Fibroblast of lung (primary cell): ENCODE results near the gene FSTL3. TPM values are rescaled to one million over a fixed set of nuclear protein-coding genes. Genes with fewer than 3 reads are reported as not detected.

Experiments
- DNase-seq, 2 donors: peaks; one replicate each; pipeline versions ENCODE4 v3.0.0 to v3.0.0-alpha.2; 2010; ENCODE audit warnings: low read depth in 2 of 2
- H2AFZ ChIP-seq: 2 replicates; pipeline ENCODE4 v1.5.1; 2012; ENCODE audit warnings: low read length, control low read depth, inconsistent platforms
- H3K27ac ChIP-seq: 2 replicates; pipeline ENCODE4 v1.5.1; 2011; ENCODE audit warnings: low read length, control low read depth; ENCODE audit not compliant: insufficient read depth
- H3K27me3 ChIP-seq: 2 replicates; pipeline ENCODE4 v1.5.1; 2011; ENCODE audit warnings: mild to moderate bottlenecking, low read length; ENCODE audit not compliant: control insufficient read depth, insufficient read depth
- H3K36me3 ChIP-seq: 2 replicates; pipeline ENCODE4 v1.5.1; 2011; ENCODE audit warnings: low read length; ENCODE audit not compliant: control insufficient read depth, insufficient read depth
- H3K4me1 ChIP-seq: 2 replicates; pipeline ENCODE4 v1.5.1; 2011; ENCODE audit warnings: low read length; ENCODE audit not compliant: control insufficient read depth, insufficient read depth; ENCODE audit errors: extremely low read depth
- H3K4me2 ChIP-seq: 2 replicates; pipeline ENCODE4 v1.5.1; 2011; ENCODE audit warnings: low read length, control low read depth; ENCODE audit not compliant: insufficient read depth; ENCODE audit errors: extremely low read depth
- H3K4me3 ChIP-seq, 4 experiments: fragments of 200-600 bp in 1 of 4; sonication (generic) in 1 of 4; replicated peaks in 1 of 4; 2 replicates each; pipeline ENCODE4 v1.5.1; 2011 to 2016; ENCODE audit warnings: low read length in 4 of 4, low read depth in 3 of 4, mild to moderate bottlenecking in 3 of 4, control low read depth in 2 of 4, inconsistent platforms in 1 of 4, mixed read lengths in 1 of 4; ENCODE audit not compliant: insufficient read depth in 1 of 4; ENCODE audit errors: control extremely low read depth in 1 of 4
- H3K79me2 ChIP-seq: 2 replicates; pipeline ENCODE4 v1.5.1; 2012; ENCODE audit warnings: mild to moderate bottlenecking, low read length, inconsistent platforms; ENCODE audit not compliant: control insufficient read depth, insufficient read depth
- H3K9ac ChIP-seq: 2 replicates; pipeline ENCODE4 v1.5.1; 2011; ENCODE audit warnings: mild to moderate bottlenecking, low read length, control low read depth; ENCODE audit not compliant: insufficient read depth
- H3K9me3 ChIP-seq: 2 replicates; pipeline ENCODE4 v1.5.1; 2012; ENCODE audit warnings: low read depth, low read length; ENCODE audit not compliant: control insufficient read depth, insufficient read depth
- H4K20me1 ChIP-seq: 2 replicates; pipeline ENCODE4 v1.5.1; 2011; ENCODE audit warnings: low read length; ENCODE audit not compliant: control insufficient read depth, insufficient read depth; ENCODE audit errors: extremely low read depth
- EZH2 ChIP-seq: IDR thresholded peaks from 2 replicates; pipeline ENCODE4 v1.5.1; 2012; ENCODE audit warnings: low read length, control low read depth, mild to moderate bottlenecking; ENCODE audit errors: missing control alignments
- polyA plus RNA-seq, 2 donors: library from polyadenylated mRNA; depleted of rRNA in 1 of 2; stranded (reverse) in 1 of 2; unstranded in 1 of 2; fragments of >200 nt; gene quantifications; 2 replicates each; pipeline ENCODE4 v1.2.1, GENCODE V29; 2011 to 2012; ENCODE audit warnings: missing spikeins in 1 of 2
- total RNA-seq: library from RNA; depleted of rRNA; stranded (reverse); fragments of >200 nt; gene quantifications from 2 replicates; pipeline ENCODE4 v1.2.1, GENCODE V29; 2014
- TF ChIP-seq, protein P1 (sequence below), 2 donors: IDR thresholded peaks in 1 of 2; conservative IDR thresholded peaks in 1 of 2; 1 replicate in 1 of 2; 2 replicates in 1 of 2; pipeline ENCODE4 v1.5.1; 2011 to 2012; ENCODE audit warnings: low read length in 2 of 2, control low read depth in 1 of 2, inconsistent platforms in 1 of 2, low read depth in 1 of 2, mild to moderate bottlenecking in 1 of 2

Gene FSTL3
- total and polyA plus RNA-seq, 2 donors (not counting 1 experiment from before 2014, with no cell fraction given) = 18.6 to 26.8 TPM

DNA sequence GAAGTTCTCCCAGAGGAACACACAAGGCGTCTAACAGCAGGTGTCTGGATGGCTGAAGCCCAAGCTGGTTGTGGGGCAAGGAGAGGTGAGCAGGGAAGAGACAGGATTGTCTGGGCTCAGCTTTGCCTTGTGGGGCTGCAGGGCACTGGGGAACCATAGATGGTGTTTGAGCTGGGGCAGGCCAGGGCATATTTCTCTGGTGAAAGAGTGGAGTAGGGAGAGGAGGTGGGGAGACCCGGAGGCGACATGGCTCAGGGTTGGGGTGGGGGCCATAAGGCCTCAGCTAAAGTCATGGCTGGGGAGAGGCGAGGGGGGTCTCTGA, 27.1 kb downstream of the FSTL3 start:
- Histone ChIP-seq H3K4me1 (peaks cover 4% of the 10 kb centered on the region), H3K36me3 (no peaks in the 10 kb centered on the region), H3K27ac (no peak overlapping the region), H2AFZ (no peak overlapping the region), H4K20me1 (no peaks in the 10 kb centered on the region), H3K4me2 (no peak overlapping the region), H3K9ac (no peak overlapping the region), H3K79me2 (no peaks in the 10 kb centered on the region), H3K27me3 (peaks cover 8% of the 10 kb centered on the region), H3K9me3 (no peaks in the 10 kb centered on the region), H3K4me3 (peak overlapping the region in 1 of 4 experiments; percentile 27)
- DNase-seq = no peak
- TF ChIP-seq EZH2 = no peak
- TF ChIP-seq, protein P1, sequence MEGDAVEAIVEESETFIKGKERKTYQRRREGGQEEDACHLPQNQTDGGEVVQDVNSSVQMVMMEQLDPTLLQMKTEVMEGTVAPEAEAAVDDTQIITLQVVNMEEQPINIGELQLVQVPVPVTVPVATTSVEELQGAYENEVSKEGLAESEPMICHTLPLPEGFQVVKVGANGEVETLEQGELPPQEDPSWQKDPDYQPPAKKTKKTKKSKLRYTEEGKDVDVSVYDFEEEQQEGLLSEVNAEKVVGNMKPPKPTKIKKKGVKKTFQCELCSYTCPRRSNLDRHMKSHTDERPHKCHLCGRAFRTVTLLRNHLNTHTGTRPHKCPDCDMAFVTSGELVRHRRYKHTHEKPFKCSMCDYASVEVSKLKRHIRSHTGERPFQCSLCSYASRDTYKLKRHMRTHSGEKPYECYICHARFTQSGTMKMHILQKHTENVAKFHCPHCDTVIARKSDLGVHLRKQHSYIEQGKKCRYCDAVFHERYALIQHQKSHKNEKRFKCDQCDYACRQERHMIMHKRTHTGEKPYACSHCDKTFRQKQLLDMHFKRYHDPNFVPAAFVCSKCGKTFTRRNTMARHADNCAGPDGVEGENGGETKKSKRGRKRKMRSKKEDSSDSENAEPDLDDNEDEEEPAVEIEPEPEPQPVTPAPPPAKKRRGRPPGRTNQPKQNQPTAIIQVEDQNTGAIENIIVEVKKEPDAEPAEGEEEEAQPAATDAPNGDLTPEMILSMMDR (conservative IDR thresholded peaks at IDR 0.05 in 1 of 2, IDR thresholded peaks at IDR 0.05 in 1 of 2; ENCODE audit: low read depth in 1 of 2, low read length in 2 of 2) = no peak

DNA sequence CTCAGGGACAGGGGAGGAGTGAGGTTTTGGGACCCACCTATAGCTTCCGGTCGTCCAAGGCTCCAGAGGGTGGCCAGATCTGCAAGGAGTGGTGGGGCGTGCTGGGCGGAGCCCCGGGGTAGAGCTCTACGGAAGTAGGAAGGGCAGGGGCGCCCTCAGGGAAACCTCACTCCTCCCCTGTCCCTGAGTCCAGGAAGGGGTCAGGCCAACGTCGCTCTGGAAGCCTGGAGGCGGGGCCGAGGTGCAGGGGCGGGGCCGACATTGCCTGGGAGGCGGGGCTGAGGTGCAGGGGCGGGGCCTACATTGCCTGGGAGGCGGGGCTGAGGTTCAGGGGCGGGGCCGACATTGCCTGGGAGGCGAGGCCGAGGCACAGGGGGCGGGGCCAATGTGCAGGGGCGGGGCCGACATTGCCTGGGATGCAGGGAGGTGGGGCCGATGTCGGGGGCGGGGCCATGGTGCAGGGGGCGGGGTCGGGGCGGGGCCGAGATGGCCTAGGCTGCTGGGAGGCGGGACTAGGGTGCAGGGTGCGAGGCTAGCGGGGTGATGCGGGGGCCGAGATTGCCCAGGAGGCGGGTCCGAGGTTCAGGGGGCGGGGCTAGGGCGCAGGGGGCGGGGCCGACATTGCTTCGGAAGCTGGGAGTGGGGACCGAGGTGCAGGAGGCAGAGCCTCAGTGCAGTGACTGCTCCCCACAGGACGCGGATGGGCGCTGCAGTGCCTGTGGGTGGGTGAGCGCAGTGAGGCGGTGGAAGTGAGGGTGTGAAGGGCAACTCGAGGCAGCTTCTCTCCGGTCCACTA, 27.7 kb downstream of the FSTL3 start:
- TF ChIP-seq, protein P1 (conservative IDR thresholded peaks at IDR 0.05 in 1 of 2, IDR thresholded peaks at IDR 0.05 in 1 of 2; ENCODE audit: low read depth in 1 of 2, low read length in 2 of 2) = no peak
- no peak for TF ChIP-seq EZH2
- no peak overlapping the region for H3K4me3 ChIP-seq

DNA sequence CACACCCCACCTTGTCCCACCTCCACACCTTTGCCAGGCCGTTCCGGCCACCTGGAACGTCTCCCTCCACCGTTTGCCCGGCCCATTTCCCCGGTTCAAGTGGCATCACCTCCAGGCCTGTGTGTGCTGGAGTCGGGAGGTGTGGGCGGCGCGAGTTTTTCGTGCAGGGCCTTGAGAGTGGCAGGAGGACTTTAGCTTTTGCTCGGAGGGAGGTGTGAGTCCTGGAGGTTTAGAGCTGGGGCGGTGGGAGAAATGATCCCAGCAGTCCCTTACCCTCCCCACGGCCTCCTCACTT, 28.2 kb downstream of the FSTL3 start:
- Histone ChIP-seq H3K9ac (no peak overlapping the region), H3K36me3 (no peaks in the 10 kb centered on the region), H3K4me2 (no peak overlapping the region), H3K4me1 (peaks cover 4% of the 10 kb centered on the region), H3K27me3 (peaks cover 10% of the 10 kb centered on the region), H3K27ac (no peak overlapping the region), H3K9me3 (no peaks in the 10 kb centered on the region), H2AFZ (no peak overlapping the region), H4K20me1 (no peaks in the 10 kb centered on the region), H3K79me2 (no peaks in the 10 kb centered on the region), H3K4me3 (no peak overlapping the region)
- no peak for TF ChIP-seq EZH2
- TF ChIP-seq, protein P1 (conservative IDR thresholded peaks at IDR 0.05 in 1 of 2, IDR thresholded peaks at IDR 0.05 in 1 of 2; ENCODE audit: low read depth in 1 of 2, low read length in 2 of 2) = no peak
- DNase-seq = no peak

More for the DNA sequence above, 27.7 kb downstream of the FSTL3 start:
- no peak overlapping the region for H3K4me2 ChIP-seq
- H3K36me3 ChIP-seq = no peaks in the 10 kb centered on the region
- peak in 1 of 2 donors; percentile 57 for DNase-seq
- H2AFZ ChIP-seq = no peak overlapping the region
- H3K9me3 ChIP-seq = no peaks in the 10 kb centered on the region
- no peak overlapping the region for H3K9ac ChIP-seq
- no peak overlapping the region for H3K27ac ChIP-seq
- peaks cover 9% of the 10 kb centered on the region for H3K27me3 ChIP-seq
- no peaks in the 10 kb centered on the region for H3K79me2 ChIP-seq
- peaks cover 4% of the 10 kb centered on the region for H3K4me1 ChIP-seq
- no peaks in the 10 kb centered on the region for H4K20me1 ChIP-seq
